Spleen (tissue), 11 donors: ENCODE measurements around the gene SHBG. TPM values are rescaled to one million over a fixed set of nuclear protein-coding genes. Genes with fewer than 3 reads are reported as not detected.

ENCODE experiments used
- DNase-seq: peaks from one replicate; pipeline ENCODE4 v3.0.0-alpha.2; 2020
- H3K27ac ChIP-seq, 8 donors: fragments of 200-600 bp; sonication (generic) in 7 of 8; 1 replicate in 4 of 8; 2 replicates in 4 of 8; pipeline versions ENCODE4 v1.5.0 to v1.8.0; 2016 to 2021; ENCODE audit warnings: inconsistent platforms in 4 of 8, mild to moderate bottlenecking in 4 of 8, moderate library complexity in 1 of 8
- H3K27me3 ChIP-seq, 7 donors: fragments of 200-600 bp; sonication (generic) in 6 of 7; replicated peaks in 1 of 7; 1 replicate in 4 of 7; 2 replicates in 3 of 7; pipeline versions ENCODE4 v1.5.0 to v1.8.0; 2016 to 2021; ENCODE audit warnings: inconsistent platforms in 3 of 7, mild to moderate bottlenecking in 1 of 7
- H3K36me3 ChIP-seq, 6 donors: fragments of 200-600 bp; sonication (generic) in 5 of 6; 1 replicate in 4 of 6; 2 replicates in 2 of 6; pipeline versions ENCODE4 v1.5.0 to v1.8.0; 2016 to 2021; ENCODE audit warnings: inconsistent platforms in 2 of 6
- H3K4me1 ChIP-seq, 6 donors: fragments of 200-600 bp; sonication (generic) in 5 of 6; 1 replicate in 3 of 6; 2 replicates in 3 of 6; pipeline versions ENCODE4 v1.5.0 to v1.8.0; 2016 to 2021; ENCODE audit warnings: inconsistent platforms in 3 of 6
- H3K4me3 ChIP-seq, 8 donors: fragments of 200-600 bp; sonication (generic) in 7 of 8; 1 replicate in 4 of 8; 2 replicates in 4 of 8; pipeline versions ENCODE4 v1.5.0 to v1.8.0; 2016 to 2021; ENCODE audit warnings: inconsistent platforms in 4 of 8, mild to moderate bottlenecking in 4 of 8, moderate library complexity in 2 of 8
- H3K9me3 ChIP-seq, 8 donors: fragments of 200-600 bp; sonication (generic) in 7 of 8; 1 replicate in 4 of 8; 2 replicates in 4 of 8; pipeline versions ENCODE4 v1.5.0 to v1.8.0; 2016 to 2021; ENCODE audit warnings: inconsistent platforms in 4 of 8
- CTCF ChIP-seq, 11 experiments: fragments of 200-600 bp in 7 of 11; fragments of 450-650 bp in 4 of 11; sonication (generic) in 4 of 11; IDR thresholded peaks in 8 of 11; conservative IDR thresholded peaks in 3 of 11; 1 replicate in 7 of 11; 2 replicates in 4 of 11; pipeline versions ENCODE4 v1.4.0 to v1.8.0; 2016 to 2021; ENCODE audit warnings: antibody characterized with exemption in 11 of 11, inconsistent platforms in 4 of 11, mild to moderate bottlenecking in 1 of 11
- POLR2A ChIP-seq, 3 donors: fragments of 450-650 bp; IDR thresholded peaks; one replicate each; pipeline ENCODE4 v1.5.1; 2017; ENCODE audit warnings: antibody characterized with exemption in 3 of 3, mild to moderate bottlenecking in 1 of 3
- POLR2AphosphoS5 ChIP-seq, 3 donors: sonication (generic); formaldehyde crosslinking; IDR thresholded peaks; one replicate each; pipeline ENCODE4 v1.5.1; 2017; ENCODE audit warnings: antibody characterized with exemption in 3 of 3
- WGBS, 5 donors: extraction: QIAGEN DNeasy Blood & Tissue Kit in 3 of 5; methylation state at CpG; one replicate each; pipeline versions ENCODE4 v1.1.5 to v1.1.7; 2013 to 2018; 5-methylcytosine and 5-hydroxymethylcytosine counted together
- intact Hi-C: fragments of 100-400 bp; cut with DNase I; formaldehyde crosslinking; loops from one replicate; pipeline ENCODE4 v1.15.0; 2023; ENCODE audit warnings: low total_unique reads
- polyA plus RNA-seq, 3 donors: library from polyadenylated mRNA; stranded (reverse); fragments of 200-250 nt; gene quantifications; one replicate each; pipeline ENCODE4 v1.2.1, GENCODE V29; 2013
- total RNA-seq, 7 donors: library from RNA; depleted of rRNA in 3 of 7; stranded (reverse); fragments of >200 nt in 3 of 7; fragmentation: NEBNext Ultra II Directional in 4 of 7; extraction: Animal tissue kit (Norgen Biotek cat#: 25700) in 4 of 7; gene quantifications; one replicate each; pipeline versions ENCODE4 v1.1.0 to v1.2.1, GENCODE V29; 2016 to 2021
- donor health status: healthy with polysubstance abuse.
- donor health status: DM: no; HTN: no; CAD: no; lungs with moderate emphysema.
- donor health status: DM: no; HTN: no; CAD: no.
- donor health status: Bipolar disorder and iron deficiency.
- donor health status: healthy.
- donor health status: DM: no; HTN: no; CAD: no.
- donor health status: DM: yes; HTN: yes; CAD: no.

SHBG gene
- total and polyA plus RNA-seq, 10 donors = 0.27 to 1.9 (median 0.53) TPM; not detected in 2

- peaks cover 13 to 88% (median 81%) of the 10 kb centered on the region in 6 donors for H3K36me3 ChIP-seq
- no peak overlapping the region for H3K27ac ChIP-seq
- 95 to 98% (median 96%) methylated on average over 2 of the region's 2 CpGs for WGBS, 5 donors
- intact Hi-C loops = no loop called here
- H3K4me1 ChIP-seq = no peaks in the 10 kb centered on the region
- H3K4me3 ChIP-seq = no peak overlapping the region
- peaks cover 3 to 16% (median 10%) of the 10 kb centered on the region in 8 donors for H3K9me3 ChIP-seq
- TF ChIP-seq CTCF (IDR thresholded peaks at IDR 0.05 in 8 of 11, conservative IDR thresholded peaks at IDR 0.05 in 3 of 11) (peak in 8 of 11 experiments; percentile 20 to 53 (median 36)), POLR2AphosphoS5 (IDR thresholded peaks at IDR 0.05) (no peak), POLR2A (IDR thresholded peaks at IDR 0.05) (no peak)
- DNase-seq = no peak
- H3K27me3 ChIP-seq = no peaks in the 10 kb centered on the region
Measured at GRCh38 chr17:7673239-7673638, 43.3 kb downstream of the SHBG start.

GRCh38 chr17:7674934-7675333, 45.0 kb downstream of the SHBG start:
- H3K9me3 ChIP-seq = peaks cover 3 to 16% (median 10%) of the 10 kb centered on the region in 8 donors
- H3K4me3 ChIP-seq = no peak overlapping the region
- intact Hi-C loops = no loop called here
- H3K36me3 ChIP-seq = peaks cover 13 to 71% (median 64%) of the 10 kb centered on the region in 6 donors
- no peak overlapping the region for H3K27ac ChIP-seq
- H3K4me1 ChIP-seq = no peaks in the 10 kb centered on the region
- H3K27me3 ChIP-seq = no peaks in the 10 kb centered on the region
- no peak for DNase-seq
- WGBS, 5 donors = 89 to 94% (median 90%) methylated on average over 14 of the region's 14 CpGs
- TF ChIP-seq CTCF (IDR thresholded peaks at IDR 0.05 in 8 of 11, conservative IDR thresholded peaks at IDR 0.05 in 3 of 11) = no peak
- peak in 1 of 3 donors; percentile 31 for TF ChIP-seq POLR2AphosphoS5 (IDR thresholded peaks at IDR 0.05)

GRCh38 chr17:7676533-7676932, 46.6 kb downstream of the SHBG start:
- intact Hi-C loops = no loop called here
- 81 to 89% (median 82%) methylated on average over 3 to 5 of the region's 5 CpGs for WGBS, 5 donors
- Histone ChIP-seq H3K4me1 (peaks cover 0 to 4% (median 0%) of the 10 kb centered on the region in 6 donors), H3K4me3 (no peak overlapping the region), H3K36me3 (peaks cover 13 to 55% (median 48%) of the 10 kb centered on the region in 6 donors), H3K9me3 (peaks cover 3 to 16% (median 10%) of the 10 kb centered on the region in 8 donors), H3K27ac (no peak overlapping the region), H3K27me3 (no peaks in the 10 kb centered on the region)
- no peak for TF ChIP-seq POLR2A (IDR thresholded peaks at IDR 0.05)
- no peak for TF ChIP-seq CTCF (IDR thresholded peaks at IDR 0.05 in 8 of 11, conservative IDR thresholded peaks at IDR 0.05 in 3 of 11)
- TF ChIP-seq POLR2AphosphoS5 (IDR thresholded peaks at IDR 0.05) = no peak
- no peak for DNase-seq

- no peak overlapping the region for H3K27ac ChIP-seq
- WGBS, 5 donors = 84 to 90% (median 86%) methylated on average over 10 of the region's 10 CpGs
- DNase-seq = no peak
- H3K4me3 ChIP-seq = no peak overlapping the region
- TF ChIP-seq POLR2A (IDR thresholded peaks at IDR 0.05) (no peak), POLR2AphosphoS5 (IDR thresholded peaks at IDR 0.05) (no peak), CTCF (IDR thresholded peaks at IDR 0.05 in 8 of 11, conservative IDR thresholded peaks at IDR 0.05 in 3 of 11) (no peak)
- H3K36me3 ChIP-seq = peaks cover 13 to 45% (median 38%) of the 10 kb centered on the region in 6 donors
- H3K4me1 ChIP-seq = peaks cover 0 to 13% (median 0%) of the 10 kb centered on the region in 6 donors
- intact Hi-C loops = no loop called here
- H3K9me3 ChIP-seq = peaks cover 3 to 16% (median 10%) of the 10 kb centered on the region in 8 donors
- no peaks in the 10 kb centered on the region for H3K27me3 ChIP-seq
Measured at GRCh38 chr17:7677388-7678067, 47.6 kb downstream of the SHBG start.
